Measurements from ENCODE around the gene LEMD2.
A peak's percentile ranks its signal among the peaks of the same experiment; 100 is the strongest.

LEMD2 gene

GRCh38 chr6:33774774-33775173, 14.2 kb downstream of the LEMD2 start:
- DNase-seq (ENCODE audit: low spot score) = no peak

- DNase-seq (ENCODE audit: low spot score) = no peak
These were observed 15.9 kb downstream of the LEMD2 start for GRCh38 chr6:33772902-33773472.

GRCh38 chr6:33772082-33772830, 16.7 kb downstream of the LEMD2 start:
- DNase-seq (ENCODE audit: low spot score) = no peak

GRCh38 chr6:33771146-33772081, 17.5 kb downstream of the LEMD2 start:
- peak; percentile 85 for DNase-seq (ENCODE audit: low spot score)

GRCh38 chr6:33770833-33771145, 18.1 kb downstream of the LEMD2 start:
- DNase-seq (ENCODE audit: low spot score) = no peak

- no peak for DNase-seq (ENCODE audit: low spot score)
These were observed 18.7 kb downstream of the LEMD2 start for GRCh38 chr6:33770124-33770832.

GRCh38 chr6:33769248-33769821, 19.6 kb downstream of the LEMD2 start:
- DNase-seq (ENCODE audit: low spot score) = no peak

GRCh38 chr6:33768644-33769120, 20.2 kb downstream of the LEMD2 start:
- DNase-seq (ENCODE audit: low spot score) = peak; percentile 90

- no peak for DNase-seq (ENCODE audit: low spot score)
These were observed 21.7 kb downstream of the LEMD2 start for GRCh38 chr6:33766921-33767907.

GRCh38 chr6:33765368-33765767, 23.6 kb downstream of the LEMD2 start:
- DNase-seq (ENCODE audit: low spot score) = no peak

GRCh38 chr6:33764036-33764435, 24.9 kb downstream of the LEMD2 start:
- DNase-seq (ENCODE audit: low spot score) = no peak

GRCh38 chr6:33763483-33763882, 25.4 kb downstream of the LEMD2 start:
- no peak for DNase-seq (ENCODE audit: low spot score)

GRCh38 chr6:33762713-33763112, 26.2 kb downstream of the LEMD2 start:
- DNase-seq (ENCODE audit: low spot score) = no peak

GRCh38 chr6:33761922-33762629, 26.9 kb downstream of the LEMD2 start:
- DNase-seq (ENCODE audit: low spot score) = peak; percentile 77

- no peak for DNase-seq (ENCODE audit: low spot score)
These were observed 27.4 kb downstream of the LEMD2 start for GRCh38 chr6:33761581-33761921.

- no peak for DNase-seq (ENCODE audit: low spot score)
These were observed 28.9 kb downstream of the LEMD2 start for GRCh38 chr6:33759887-33760629.

- DNase-seq (ENCODE audit: low spot score) = no peak
These were observed 30.1 kb downstream of the LEMD2 start for GRCh38 chr6:33758815-33759216.

GRCh38 chr6:33757906-33758305, 31.0 kb downstream of the LEMD2 start:
- no peak for DNase-seq (ENCODE audit: low spot score)

GRCh38 chr6:33757113-33757512, 31.8 kb downstream of the LEMD2 start:
- no peak for DNase-seq (ENCODE audit: low spot score)
